ENCODE data around the gene NET1.
"Not testable (repeated sequence)": the region's sequence is repeated elsewhere in the genome, so short reads cannot be mapped to it uniquely, and the experiment has no call there.

DNA sequence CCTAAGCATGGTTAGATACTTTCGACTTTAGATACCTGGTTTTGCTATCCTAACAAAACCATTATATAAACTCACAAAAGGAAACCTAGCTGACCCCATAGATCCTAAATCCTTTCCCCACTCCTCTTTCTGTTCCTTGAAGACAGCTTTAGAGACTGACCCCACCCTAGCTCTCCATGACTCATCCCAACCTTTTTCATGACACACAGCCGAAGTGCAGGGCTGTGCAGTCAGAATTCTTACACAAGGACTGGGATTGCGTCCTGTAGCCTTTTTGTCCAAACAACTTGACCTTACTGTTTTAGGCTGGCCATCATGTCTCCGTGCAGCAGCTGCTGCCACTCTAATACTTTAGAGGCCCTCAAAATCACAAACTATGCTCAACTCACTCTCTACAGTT, 62.3 kb downstream of the NET1 start:
- TF ChIP-seq, protein P1, sequence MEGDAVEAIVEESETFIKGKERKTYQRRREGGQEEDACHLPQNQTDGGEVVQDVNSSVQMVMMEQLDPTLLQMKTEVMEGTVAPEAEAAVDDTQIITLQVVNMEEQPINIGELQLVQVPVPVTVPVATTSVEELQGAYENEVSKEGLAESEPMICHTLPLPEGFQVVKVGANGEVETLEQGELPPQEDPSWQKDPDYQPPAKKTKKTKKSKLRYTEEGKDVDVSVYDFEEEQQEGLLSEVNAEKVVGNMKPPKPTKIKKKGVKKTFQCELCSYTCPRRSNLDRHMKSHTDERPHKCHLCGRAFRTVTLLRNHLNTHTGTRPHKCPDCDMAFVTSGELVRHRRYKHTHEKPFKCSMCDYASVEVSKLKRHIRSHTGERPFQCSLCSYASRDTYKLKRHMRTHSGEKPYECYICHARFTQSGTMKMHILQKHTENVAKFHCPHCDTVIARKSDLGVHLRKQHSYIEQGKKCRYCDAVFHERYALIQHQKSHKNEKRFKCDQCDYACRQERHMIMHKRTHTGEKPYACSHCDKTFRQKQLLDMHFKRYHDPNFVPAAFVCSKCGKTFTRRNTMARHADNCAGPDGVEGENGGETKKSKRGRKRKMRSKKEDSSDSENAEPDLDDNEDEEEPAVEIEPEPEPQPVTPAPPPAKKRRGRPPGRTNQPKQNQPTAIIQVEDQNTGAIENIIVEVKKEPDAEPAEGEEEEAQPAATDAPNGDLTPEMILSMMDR (IDR thresholded peaks at IDR 0.05) = not testable (repeated sequence)
- not testable (repeated sequence) for TF ChIP-seq POLR2A (IDR thresholded peaks at IDR 0.05)

All from adrenal gland (tissue), 5 donors.